KG1 (cell line): ENCODE data around the gene PNRC2.
"Not testable (repeated sequence)": the region's sequence is repeated elsewhere in the genome, so short reads cannot be mapped to it uniquely, and the experiment has no call there.

Source experiments
- DNase-seq: peaks from one replicate; lab custom pipeline; 2025; lab: John Stamatoyannopoulos, UW

The PNRC2 gene

GRCh38 chr1:23953020-23953419 lies 6.6 kb upstream of the PNRC2 start:
- no peak for DNase-seq

- DNase-seq, result no peak
Observed at GRCh38 chr1:23957096-23957495, 2.5 kb upstream of the PNRC2 start.

DNA sequence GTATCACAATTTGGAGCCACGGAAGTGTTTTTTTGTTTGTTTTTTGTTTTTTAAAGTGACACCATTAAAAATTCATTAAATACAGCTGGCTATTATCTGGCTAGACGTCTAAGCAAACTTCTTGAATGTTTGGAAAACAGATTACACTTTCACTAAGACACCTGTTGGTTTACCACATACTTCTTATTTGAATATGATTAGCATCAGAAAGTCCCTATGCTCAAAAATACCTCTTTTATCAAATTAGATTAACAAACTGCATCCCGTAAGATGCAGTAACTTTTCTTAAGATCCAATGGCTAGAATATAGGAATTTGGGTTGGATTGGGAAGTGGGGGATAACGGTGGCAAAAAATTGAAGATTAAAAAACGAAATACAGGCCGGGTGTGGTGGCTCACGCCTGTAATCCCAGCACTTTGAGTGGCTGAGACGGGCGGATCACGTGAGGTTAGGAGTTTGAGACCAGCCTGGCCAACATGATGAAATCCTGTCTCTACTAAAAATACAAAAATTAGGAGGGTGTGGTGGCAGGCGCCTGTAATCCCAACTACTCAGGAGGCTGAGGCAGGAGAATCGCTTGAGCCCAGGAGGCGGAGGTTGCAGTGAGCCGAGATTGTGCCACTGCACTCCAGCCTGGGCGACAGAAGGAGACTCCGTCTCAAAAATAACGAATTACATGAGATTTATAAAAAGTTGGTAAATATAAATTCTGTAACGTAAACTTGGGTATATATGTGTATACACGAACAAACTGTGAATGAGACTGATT lies 1.4 kb upstream of the PNRC2 start:
- DNase-seq, result not testable (repeated sequence)

DNA sequence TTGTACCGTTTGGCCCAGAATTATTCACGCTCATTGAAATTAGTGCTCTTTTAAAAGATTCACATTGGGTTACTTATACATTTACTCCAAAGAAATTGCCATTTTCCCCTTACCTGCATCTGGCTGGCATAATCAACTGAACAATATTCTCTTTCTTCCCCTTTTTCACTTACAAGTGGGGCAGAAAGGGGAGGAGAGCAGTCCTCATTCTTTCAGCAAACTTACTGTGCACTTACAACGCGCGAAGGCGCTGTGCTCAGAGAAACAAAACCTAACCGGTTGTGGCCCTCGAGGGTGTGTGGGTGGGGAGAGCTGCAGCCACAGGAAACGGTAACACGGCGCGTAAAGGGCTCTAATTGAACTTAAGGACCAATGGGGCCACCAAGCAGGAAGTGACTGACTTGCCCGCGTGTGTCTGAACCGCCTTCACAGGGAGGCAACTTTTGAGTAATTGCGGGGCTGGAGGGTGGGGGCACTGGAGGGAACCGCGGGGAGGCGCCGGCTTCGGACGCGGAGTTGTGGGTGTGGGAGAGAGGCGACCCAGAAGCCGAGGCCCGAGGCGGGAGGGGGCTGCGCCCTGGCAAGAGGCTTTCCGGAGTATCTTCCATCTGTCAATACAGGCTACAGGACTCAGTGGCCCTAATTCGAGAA lies 693 bp upstream of the PNRC2 start:
- peak; percentile 90 for DNase-seq

DNA sequence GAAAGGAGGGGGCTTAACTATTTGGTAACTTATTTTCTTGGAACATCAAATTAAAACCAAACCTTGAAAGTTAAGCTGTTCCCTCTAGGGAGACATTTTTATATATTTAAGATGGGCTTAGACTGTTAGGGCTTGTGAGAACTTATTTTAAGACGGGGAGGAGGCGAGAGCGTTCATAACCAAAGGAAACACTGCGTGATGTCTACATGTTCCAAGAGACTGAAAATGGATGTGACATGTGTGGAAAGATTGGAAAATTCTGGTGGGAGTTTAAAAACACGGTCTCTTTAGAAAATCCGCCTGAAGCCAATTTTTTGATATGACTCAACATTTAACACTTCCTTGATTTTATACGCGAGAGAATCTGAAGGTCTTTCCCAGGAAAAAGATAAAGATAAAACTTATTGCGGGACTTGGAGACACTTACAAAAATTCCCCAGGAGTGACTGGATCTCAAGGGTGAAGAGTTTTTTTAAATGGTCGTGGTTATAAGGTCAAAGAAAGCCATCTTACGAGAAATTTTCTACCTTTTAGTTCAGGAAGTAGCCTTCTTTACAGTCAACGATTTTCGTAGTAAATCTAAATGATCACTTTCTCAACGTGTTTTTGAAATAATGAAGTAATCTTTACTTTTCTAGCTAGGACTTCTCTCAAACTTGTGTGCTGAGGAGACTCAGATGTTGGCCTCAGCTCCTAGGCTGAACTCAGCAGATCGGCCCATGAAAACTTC lies 828 bp downstream of the PNRC2 start:
- DNase-seq, result no peak

- DNase-seq, result no peak
Observed at GRCh38 chr1:23963617-23964234, 4.1 kb downstream of the PNRC2 start.

- DNase-seq, result no peak
Observed at GRCh38 chr1:23964235-23964668, 4.6 kb downstream of the PNRC2 start.

DNA sequence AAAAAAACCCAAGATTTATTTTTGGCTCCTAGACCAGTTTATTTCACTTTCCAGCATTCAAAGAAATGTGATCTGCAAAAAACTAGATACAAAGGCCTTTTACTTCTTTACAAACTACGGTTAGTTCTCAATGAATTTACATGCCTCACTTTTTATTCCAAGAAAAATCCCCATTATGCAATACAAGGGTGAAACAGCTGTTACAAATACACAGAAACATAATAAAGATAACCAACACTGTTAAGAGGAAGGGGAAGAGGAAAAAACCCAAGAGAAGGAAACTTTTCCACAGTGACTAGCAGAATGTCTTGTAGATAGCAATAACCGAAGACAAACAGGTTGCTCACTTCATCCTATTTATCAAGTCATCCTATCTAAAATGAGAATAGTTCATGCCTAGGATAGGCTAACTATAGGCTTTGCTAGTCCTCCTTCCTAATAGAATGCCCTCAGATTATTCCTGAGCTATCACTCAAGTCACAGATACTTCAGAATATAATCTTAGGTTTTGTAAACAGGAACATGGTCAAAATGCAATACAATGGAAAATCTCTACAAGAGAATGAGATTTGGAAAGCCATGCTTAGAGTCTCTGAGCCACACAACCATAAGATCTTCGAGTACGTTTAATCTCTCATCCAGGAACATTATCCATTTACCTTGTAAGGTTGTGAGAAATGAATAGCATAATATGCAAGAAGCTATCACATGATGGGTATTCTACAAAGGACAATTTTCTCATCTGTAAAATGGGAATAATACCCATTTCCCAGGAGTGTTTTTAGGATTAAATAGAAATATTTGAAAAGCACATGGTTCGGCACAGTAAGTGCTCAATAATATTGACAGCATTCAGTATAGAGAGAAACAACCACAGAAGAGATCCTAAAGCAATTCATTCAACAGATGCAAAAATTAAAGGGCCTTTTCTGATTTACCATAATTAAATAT lies 5.4 kb downstream of the PNRC2 start:
- no peak for DNase-seq

DNA sequence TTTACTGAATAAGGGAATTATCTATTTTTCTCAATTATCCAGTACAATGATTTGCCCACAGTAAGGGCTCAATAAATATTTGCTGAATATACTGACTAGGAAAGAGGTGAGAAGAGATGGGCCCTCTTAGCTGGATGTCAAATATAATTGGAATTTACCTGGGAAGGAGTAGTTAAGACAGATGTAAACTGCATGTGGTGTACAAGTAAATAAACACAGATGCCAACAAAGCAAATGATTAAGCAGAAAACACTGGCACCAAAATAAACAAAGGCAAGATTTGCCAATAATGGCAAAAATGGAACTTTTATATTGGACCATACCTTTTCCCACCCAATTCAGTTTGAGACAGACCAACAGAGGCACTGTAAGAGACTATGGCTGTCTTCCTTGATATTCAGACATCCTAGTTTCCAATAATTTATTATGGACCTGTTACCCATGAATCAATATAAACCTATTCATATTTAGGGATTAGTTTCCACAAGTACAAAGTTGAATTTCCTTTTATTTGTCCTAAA lies 7.4 kb downstream of the PNRC2 start:
- no peak for DNase-seq

- no peak for DNase-seq
Observed at GRCh38 chr1:23967871-23968270, 8.2 kb downstream of the PNRC2 start.

DNA sequence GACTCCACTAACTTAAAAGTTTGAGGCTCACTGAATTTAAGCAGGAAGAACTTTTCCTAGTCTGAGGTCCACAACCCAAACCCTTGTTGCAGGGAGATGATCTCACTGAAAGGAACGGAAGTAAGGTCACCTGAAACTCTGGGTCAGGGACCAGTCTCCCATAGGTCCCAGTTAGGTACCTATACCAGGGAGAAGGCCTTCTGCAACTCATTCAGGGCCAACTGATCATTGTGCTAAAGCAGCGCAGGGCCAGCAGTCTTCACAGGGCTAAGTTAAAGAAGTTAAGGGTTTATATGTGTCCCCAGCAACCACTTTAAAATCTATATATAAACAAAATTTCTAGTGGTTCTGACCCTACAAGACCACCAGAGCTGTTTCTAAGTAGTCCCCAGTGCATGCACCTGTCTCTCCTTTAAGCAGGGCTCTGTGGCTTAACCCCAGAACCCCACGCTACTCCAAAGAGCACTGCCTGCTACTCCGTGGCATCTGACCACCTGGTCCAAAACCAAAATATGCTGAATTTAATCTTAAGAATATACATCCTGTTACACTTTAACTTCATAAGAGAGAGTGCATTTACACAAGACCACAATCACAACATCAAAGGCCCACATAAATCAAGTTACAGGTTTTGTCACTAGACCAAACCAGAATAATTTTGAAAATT lies 17.7 kb downstream of the PNRC2 start:
- DNase-seq, result no peak

DNA sequence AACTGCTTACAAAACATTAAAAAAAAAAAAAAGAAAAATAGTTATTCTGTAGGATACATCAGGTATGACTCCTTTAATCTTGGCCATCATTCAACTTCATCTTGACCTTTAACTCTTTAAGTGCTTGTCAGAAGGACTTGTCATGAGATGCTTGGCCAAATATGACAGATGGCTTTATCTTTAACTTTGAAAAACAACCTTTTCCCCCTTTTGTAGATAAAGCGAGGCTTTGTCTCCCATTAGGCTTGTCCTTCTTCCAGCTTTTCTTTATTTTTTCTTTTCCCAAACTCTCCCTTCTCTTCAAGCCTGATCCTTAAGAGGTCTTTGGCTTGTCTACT lies 18.2 kb downstream of the PNRC2 start:
- no peak for DNase-seq

GRCh38 chr1:23978805-23979204 lies 19.2 kb downstream of the PNRC2 start:
- no peak for DNase-seq

- no peak for DNase-seq
Observed at GRCh38 chr1:23979387-23979880, 19.8 kb downstream of the PNRC2 start.

GRCh38 chr1:23979881-23980727 lies 20.5 kb downstream of the PNRC2 start, which contains the start of gene SRSF10:
Gene SRSF10 (minus strand): TSS chr1:23980327. CDS start chr1:23980255, 72 bp downstream.
- peak; percentile 91 for DNase-seq

GRCh38 chr1:23980728-23981070 lies 21.1 kb downstream of the PNRC2 start:
- peak; percentile 69 for DNase-seq

GRCh38 chr1:23984417-23985186 lies 25.0 kb downstream of the PNRC2 start:
- DNase-seq, result no peak

GRCh38 chr1:23987038-23987437 lies 27.4 kb downstream of the PNRC2 start:
- not testable (repeated sequence) for DNase-seq

DNA sequence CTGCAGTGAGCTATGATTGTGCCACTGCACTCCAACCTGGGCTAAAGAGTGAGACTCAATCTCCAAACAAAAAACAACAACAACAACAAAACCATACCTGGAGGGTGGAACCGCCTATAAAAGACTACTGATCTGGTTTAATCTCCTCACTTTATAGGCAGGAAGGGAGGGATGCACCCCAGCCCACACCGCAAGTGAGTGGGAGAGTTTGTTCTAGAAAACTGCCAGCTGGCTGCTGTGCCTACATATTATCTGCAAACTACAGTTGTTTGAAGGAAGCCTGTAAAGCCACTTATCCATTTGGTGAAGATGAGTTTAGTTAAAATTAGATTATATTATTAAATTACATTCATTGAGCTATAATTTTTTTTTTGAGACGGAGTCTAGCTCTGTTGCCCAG lies 29.6 kb downstream of the PNRC2 start:
- DNase-seq, result no peak
